Mesenchymal stem cell (in vitro differentiated cells and primary cell): ENCODE measurements around the gene DSCAM.

Experiments used
- DNase-seq: peaks from one replicate; pipeline ENCODE4 v3.0.0-alpha.2; 2013
- H2AFZ ChIP-seq: one replicate; pipeline ENCODE4 v1.6.1; 2013; ENCODE audit warnings: low read depth, mild to moderate bottlenecking, control low read depth, inconsistent platforms, low read length, moderate library complexity
- H2AK5ac ChIP-seq: 2 replicates; pipeline ENCODE4 v1.6.1; 2013; ENCODE audit warnings: low read length, moderate library complexity, mild to moderate bottlenecking, inconsistent platforms; ENCODE audit not compliant: severe bottlenecking
- H2BK120ac ChIP-seq: one replicate; pipeline ENCODE4 v1.6.1; 2013; ENCODE audit warnings: low read depth, mild to moderate bottlenecking, inconsistent platforms, low read length, moderate library complexity
- H2BK12ac ChIP-seq, 2 experiments: one replicate each; pipeline ENCODE4 v1.6.1; 2013; ENCODE audit warnings: inconsistent platforms in 2 of 2, low read length in 2 of 2, mild to moderate bottlenecking in 2 of 2, moderate library complexity in 2 of 2, control low read depth in 1 of 2
- H2BK15ac ChIP-seq: one replicate; pipeline ENCODE4 v1.6.1; 2013; ENCODE audit warnings: mild to moderate bottlenecking, low read depth, inconsistent platforms; ENCODE audit not compliant: poor library complexity, severe bottlenecking
- H2BK5ac ChIP-seq: 2 replicates; pipeline ENCODE4 v1.6.1; 2013; ENCODE audit warnings: low read depth, mild to moderate bottlenecking, low read length, control low read depth, inconsistent platforms; ENCODE audit not compliant: poor library complexity, severe bottlenecking
- H3K14ac ChIP-seq, 2 experiments: one replicate each; pipeline ENCODE4 v1.6.1; 2013; ENCODE audit warnings: inconsistent platforms in 2 of 2, low read length in 2 of 2, control low read depth in 1 of 2, mild to moderate bottlenecking in 1 of 2, moderate library complexity in 1 of 2
- H3K18ac ChIP-seq, 2 experiments: one replicate each; pipeline ENCODE4 v1.6.1; 2013; ENCODE audit warnings: inconsistent platforms in 2 of 2, low read length in 2 of 2, control low read depth in 1 of 2, low read depth in 1 of 2, mild to moderate bottlenecking in 1 of 2
- H3K23ac ChIP-seq, 2 experiments: one replicate each; pipeline ENCODE4 v1.6.1; 2013; ENCODE audit warnings: inconsistent platforms in 2 of 2, low read length in 2 of 2, mild to moderate bottlenecking in 2 of 2, moderate library complexity in 2 of 2, control low read depth in 1 of 2
- H3K27ac ChIP-seq: 2 replicates; pipeline ENCODE4 v1.5.1; 2013; ENCODE audit warnings: mild to moderate bottlenecking, moderate library complexity, low read length, control low read depth, inconsistent platforms; ENCODE audit not compliant: poor library complexity, severe bottlenecking
- H3K27me3 ChIP-seq, 2 experiments: 2 replicates each; pipeline versions ENCODE4 v1.6.1 to v1.7.0; 2013; ENCODE audit warnings: low read length in 2 of 2, mild to moderate bottlenecking in 2 of 2, moderate library complexity in 2 of 2, control low read depth in 1 of 2, inconsistent platforms in 1 of 2; ENCODE audit not compliant: control insufficient read depth in 1 of 2, insufficient read depth in 1 of 2
- H3K36me3 ChIP-seq, 2 experiments: 2 replicates each; pipeline versions ENCODE4 v1.6.1 to v1.7.0; 2013; ENCODE audit warnings: low read length in 2 of 2, control low read depth in 1 of 2, inconsistent platforms in 1 of 2, low read depth in 1 of 2, mild to moderate bottlenecking in 1 of 2; ENCODE audit not compliant: insufficient read depth in 2 of 2, control insufficient read depth in 1 of 2
- H3K4ac ChIP-seq, 2 experiments: one replicate each; pipeline ENCODE4 v1.6.1; 2013; ENCODE audit warnings: inconsistent platforms in 2 of 2, low read length in 2 of 2, mild to moderate bottlenecking in 2 of 2, moderate library complexity in 2 of 2, control low read depth in 1 of 2, low read depth in 1 of 2
- H3K4me1 ChIP-seq: 2 replicates; pipeline ENCODE4 v1.6.1; 2013; ENCODE audit warnings: low read depth, low read length, control low read depth; ENCODE audit not compliant: control insufficient read depth, insufficient read depth
- H3K4me2 ChIP-seq: 2 replicates; pipeline ENCODE4 v1.6.1; 2013; ENCODE audit warnings: low read length, mild to moderate bottlenecking, inconsistent platforms; ENCODE audit not compliant: poor library complexity, severe bottlenecking
- H3K4me3 ChIP-seq, 2 experiments: 2 replicates each; pipeline versions ENCODE4 v1.5.1 to v1.7.0; 2013; ENCODE audit warnings: low read length in 2 of 2, mild to moderate bottlenecking in 2 of 2, control low read depth in 1 of 2, low read depth in 1 of 2; ENCODE audit not compliant: insufficient read depth in 1 of 2
- H3K79me1 ChIP-seq: replicated peaks from 2 replicates; pipeline ENCODE4 v1.6.1; 2013; ENCODE audit warnings: mild to moderate bottlenecking, control low read depth, low read length, inconsistent platforms; ENCODE audit not compliant: poor library complexity, severe bottlenecking
- H3K9ac ChIP-seq: 2 replicates; pipeline ENCODE4 v1.7.0; 2013; ENCODE audit warnings: mild to moderate bottlenecking, low read length, moderate library complexity
- H3K9me3 ChIP-seq: 2 replicates; pipeline ENCODE4 v1.7.0; 2013; ENCODE audit warnings: mild to moderate bottlenecking, low read length; ENCODE audit not compliant: control insufficient read depth
- H4K8ac ChIP-seq: one replicate; pipeline ENCODE4 v1.6.1; 2013; ENCODE audit warnings: inconsistent platforms, mild to moderate bottlenecking, low read length, moderate library complexity
- H4K91ac ChIP-seq: one replicate; pipeline ENCODE4 v1.6.1; 2013; ENCODE audit warnings: mild to moderate bottlenecking, low read length, inconsistent platforms
- WGBS: methylation state at CpG from one replicate; pipeline ENCODE4 v1.1.7; 2013; ENCODE audit warnings: mixed read lengths; 5-methylcytosine and 5-hydroxymethylcytosine counted together

DSCAM gene

DNA sequence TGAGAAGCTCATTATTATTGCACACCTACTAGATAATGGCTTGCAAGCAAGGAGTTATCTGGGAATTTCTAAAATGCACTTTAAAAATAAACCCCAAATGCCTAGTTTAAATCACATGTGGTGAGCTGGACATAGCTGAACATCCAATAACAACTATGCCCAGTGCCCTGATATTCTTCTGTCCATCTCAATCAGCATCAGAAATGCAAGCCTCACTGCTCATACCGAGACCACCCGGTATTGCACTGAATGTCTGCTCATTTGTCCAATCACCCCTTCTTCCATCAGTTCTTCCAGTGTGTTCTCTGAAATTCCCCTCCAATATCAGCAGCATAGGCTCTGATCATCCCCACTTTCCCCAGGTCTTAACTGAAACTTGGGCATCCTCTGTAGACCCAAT is 383.8 kb downstream of the DSCAM start:
- Histone ChIP-seq H3K27ac (no peak overlapping the region), H2AK5ac (no peak overlapping the region), H4K8ac (no peak overlapping the region), H4K91ac (no peak overlapping the region), H2BK12ac (no peak overlapping the region), H2AFZ (no peak overlapping the region), H2BK15ac (no peak overlapping the region), H3K27me3 (no peaks in the 10 kb centered on the region), H2BK5ac (no peak overlapping the region), H3K9me3 (no peaks in the 10 kb centered on the region), H3K79me1 (no peaks in the 10 kb centered on the region), H3K18ac (no peak overlapping the region), H3K4ac (no peak overlapping the region), H3K4me3 (no peak overlapping the region), H3K9ac (no peak overlapping the region), H3K14ac (no peak overlapping the region), H2BK120ac (no peak overlapping the region), H3K4me1 (no peaks in the 10 kb centered on the region), H3K23ac (no peak overlapping the region), H3K4me2 (no peak overlapping the region), H3K36me3 (no peaks in the 10 kb centered on the region)
- 76% methylated on average over 2 of the region's 2 CpGs for WGBS
- no peak for DNase-seq

DNA sequence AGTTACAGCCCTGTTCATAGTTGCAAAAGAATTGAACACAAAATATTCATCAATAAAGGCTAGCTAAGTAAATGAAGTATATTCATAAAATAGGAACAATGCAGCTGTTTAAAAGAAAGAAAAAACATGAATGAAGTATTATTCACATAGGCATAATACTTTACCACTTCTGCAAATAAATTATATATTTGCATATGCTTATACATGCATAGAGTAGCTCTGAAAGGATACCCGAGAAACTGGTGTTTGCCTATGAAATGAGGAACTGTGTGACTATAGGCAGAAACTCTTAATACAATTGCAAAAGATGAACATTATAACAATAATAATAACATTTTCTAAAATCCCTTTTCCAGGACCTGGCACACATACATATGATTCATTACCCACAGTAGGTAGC is 385.9 kb downstream of the DSCAM start:
- WGBS = no CpG with 5 or more reads among the region's 1 CpG
- Histone ChIP-seq H2BK5ac (no peak overlapping the region), H3K79me1 (no peaks in the 10 kb centered on the region), H2BK15ac (no peak overlapping the region), H3K27me3 (no peaks in the 10 kb centered on the region), H4K91ac (no peak overlapping the region), H3K9ac (no peak overlapping the region), H2AFZ (no peak overlapping the region), H2BK120ac (no peak overlapping the region), H3K4me3 (no peak overlapping the region), H3K9me3 (no peaks in the 10 kb centered on the region), H3K18ac (no peak overlapping the region), H3K4me1 (no peaks in the 10 kb centered on the region), H2BK12ac (no peak overlapping the region), H3K27ac (no peak overlapping the region), H2AK5ac (no peak overlapping the region), H3K4ac (no peak overlapping the region), H3K14ac (no peak overlapping the region), H3K23ac (no peak overlapping the region), H3K4me2 (no peak overlapping the region), H3K36me3 (no peaks in the 10 kb centered on the region), H4K8ac (no peak overlapping the region)
- no peak for DNase-seq

DNA sequence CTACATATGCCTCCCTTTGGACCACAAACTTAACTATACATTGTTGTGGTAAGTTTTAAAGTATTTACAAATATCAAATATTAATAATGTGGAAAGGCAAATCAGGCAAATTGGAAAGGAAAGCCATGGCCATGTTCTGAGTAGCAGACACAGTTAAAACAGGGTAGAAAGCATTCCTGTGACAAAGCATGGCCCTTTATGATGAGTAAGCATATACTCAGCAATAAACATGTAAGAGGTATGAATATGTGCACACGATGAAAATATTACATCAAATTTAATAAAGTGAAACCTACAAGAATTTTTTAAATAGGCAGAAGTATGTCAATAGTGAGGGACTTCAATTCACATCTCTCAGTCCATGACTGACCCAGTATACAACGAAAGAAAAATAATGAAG is 389.2 kb downstream of the DSCAM start:
- Histone ChIP-seq H4K8ac (no peak overlapping the region), H3K36me3 (no peaks in the 10 kb centered on the region), H3K4ac (no peak overlapping the region), H3K9ac (no peak overlapping the region), H2BK5ac (no peak overlapping the region), H2BK15ac (no peak overlapping the region), H2AK5ac (no peak overlapping the region), H3K27ac (no peak overlapping the region), H3K18ac (no peak overlapping the region), H3K27me3 (no peaks in the 10 kb centered on the region), H4K91ac (no peak overlapping the region), H3K4me1 (no peaks in the 10 kb centered on the region), H3K23ac (no peak overlapping the region), H3K79me1 (no peaks in the 10 kb centered on the region), H3K4me3 (no peak overlapping the region), H2BK12ac (no peak overlapping the region), H3K4me2 (no peak overlapping the region), H3K9me3 (no peaks in the 10 kb centered on the region), H2AFZ (no peak overlapping the region), H2BK120ac (no peak overlapping the region), H3K14ac (no peak overlapping the region)
- no CpG with 5 or more reads among the region's 2 CpGs for WGBS
- DNase-seq = no peak

DNA sequence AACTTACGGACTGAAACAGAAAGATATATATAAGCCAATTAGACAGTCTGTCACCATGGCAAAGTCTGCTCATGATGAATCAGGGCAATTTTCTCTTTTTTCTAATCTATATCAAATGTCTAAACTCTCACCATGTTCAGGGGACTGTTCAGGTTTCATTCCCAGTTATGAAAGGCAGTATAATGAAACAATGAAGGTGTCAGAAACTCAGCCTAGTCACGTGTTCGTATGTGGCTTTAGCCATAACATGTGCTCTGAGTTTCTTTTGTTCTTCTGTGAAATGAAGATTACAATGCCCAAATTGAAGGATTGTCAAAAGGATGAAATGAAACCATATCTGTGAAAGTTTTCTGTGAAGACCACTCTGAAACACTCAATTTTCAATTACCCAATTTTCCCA is 392.9 kb downstream of the DSCAM start:
- Histone ChIP-seq H3K27ac (no peak overlapping the region), H3K4ac (no peak overlapping the region), H3K36me3 (no peaks in the 10 kb centered on the region), H3K14ac (no peak overlapping the region), H2BK15ac (no peak overlapping the region), H3K18ac (no peak overlapping the region), H4K91ac (no peak overlapping the region), H3K27me3 (no peaks in the 10 kb centered on the region), H2BK120ac (no peak overlapping the region), H2BK12ac (no peak overlapping the region), H3K9me3 (no peaks in the 10 kb centered on the region), H3K23ac (no peak overlapping the region), H3K4me1 (no peaks in the 10 kb centered on the region), H3K4me3 (no peak overlapping the region), H3K79me1 (no peaks in the 10 kb centered on the region), H2AFZ (no peak overlapping the region), H4K8ac (no peak overlapping the region), H2BK5ac (no peak overlapping the region), H3K4me2 (no peak overlapping the region), H2AK5ac (no peak overlapping the region), H3K9ac (no peak overlapping the region)
- no peak for DNase-seq
- 91% methylated on average over 3 of the region's 3 CpGs for WGBS
